Measurements from ENCODE around the gene ATP13A1.
"Not testable (repeated sequence)": the region's sequence is repeated elsewhere in the genome, so short reads cannot be mapped to it uniquely, and the experiment has no call there.

Gene ATP13A1

DNA sequence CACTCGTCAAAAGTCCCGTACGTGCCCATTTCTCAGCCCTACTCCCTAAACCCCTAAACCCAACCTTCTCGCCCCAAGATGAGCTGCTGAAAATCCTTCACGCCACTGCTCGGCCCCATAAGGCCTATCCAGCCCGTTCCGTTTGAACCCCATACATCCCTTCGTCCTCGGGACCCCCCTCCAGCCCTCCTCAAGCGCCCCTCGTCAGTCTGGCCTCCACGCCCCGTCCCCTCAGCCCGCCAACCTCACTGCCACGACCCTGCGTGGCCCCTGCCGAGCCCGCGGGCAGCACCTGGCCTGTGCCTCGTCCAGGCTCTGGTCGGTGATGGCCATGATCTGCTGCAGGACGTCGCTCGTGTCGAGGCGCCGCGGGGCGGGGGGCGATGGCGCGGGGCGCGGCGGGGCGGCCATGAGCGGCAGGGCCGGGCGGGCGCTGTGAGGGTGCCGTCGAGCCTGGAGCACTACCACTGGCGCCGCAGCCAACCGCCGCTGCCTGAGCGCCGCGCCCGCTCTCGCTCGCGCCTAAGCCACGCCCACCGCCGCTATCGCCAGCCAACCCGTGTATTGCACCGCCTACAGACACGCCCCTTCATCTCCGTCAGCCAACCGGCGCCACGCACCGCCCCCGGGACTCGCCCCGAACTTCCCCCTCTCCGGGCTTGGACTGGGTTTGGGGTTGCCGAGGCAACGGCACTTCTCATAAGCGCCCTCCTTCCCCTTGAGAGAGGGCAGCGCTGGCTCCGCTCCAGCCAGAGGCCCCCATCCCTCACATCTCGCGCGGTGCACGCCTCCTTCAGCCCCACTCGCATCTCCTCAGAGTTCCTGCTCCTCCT lies 45.0 kb downstream of the ATP13A1 start, which contains the start of gene PBX4:
Gene PBX4 (minus strand): TSS at position 469 of the 833 bp plus-strand sequence. CDS start 58 bp downstream, at position 411.
- DNase-seq, result peak; percentile 85

- DNase-seq, result no peak
These were observed 48.4 kb downstream of the ATP13A1 start for GRCh38 chr19:19615086-19615485.

- DNase-seq, result no peak
These were observed 50.0 kb downstream of the ATP13A1 start for GRCh38 chr19:19613506-19613905.

- DNase-seq, result no peak
These were observed 52.9 kb downstream of the ATP13A1 start for GRCh38 chr19:19610376-19611202.

DNA sequence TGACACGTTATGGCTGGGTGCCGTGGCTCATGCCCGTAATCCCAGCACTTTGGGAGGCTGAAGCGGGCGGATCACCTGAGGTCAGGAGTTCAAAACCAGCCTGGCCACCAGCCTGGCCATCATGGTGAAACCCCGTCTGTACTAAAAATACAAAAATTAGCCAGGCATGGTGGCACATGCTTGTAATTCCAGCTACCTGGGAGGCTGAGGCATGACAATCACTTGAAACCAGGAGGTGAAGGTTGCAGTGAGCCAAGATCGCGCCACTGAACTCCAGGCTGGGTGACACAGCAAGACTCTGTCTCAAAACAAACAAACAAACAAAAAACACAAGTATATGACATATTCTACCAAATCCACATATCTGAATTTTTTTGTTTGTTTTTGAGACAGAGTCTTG lies 56.8 kb downstream of the ATP13A1 start:
- DNase-seq, result not testable (repeated sequence)

- DNase-seq, result no peak
These were observed 57.5 kb downstream of the ATP13A1 start for GRCh38 chr19:19606021-19606420.

- no peak for DNase-seq
These were observed 60.7 kb downstream of the ATP13A1 start for GRCh38 chr19:19602713-19603324.

GRCh38 chr19:19602136-19602712 lies 61.3 kb downstream of the ATP13A1 start:
- DNase-seq, result no peak

DNA sequence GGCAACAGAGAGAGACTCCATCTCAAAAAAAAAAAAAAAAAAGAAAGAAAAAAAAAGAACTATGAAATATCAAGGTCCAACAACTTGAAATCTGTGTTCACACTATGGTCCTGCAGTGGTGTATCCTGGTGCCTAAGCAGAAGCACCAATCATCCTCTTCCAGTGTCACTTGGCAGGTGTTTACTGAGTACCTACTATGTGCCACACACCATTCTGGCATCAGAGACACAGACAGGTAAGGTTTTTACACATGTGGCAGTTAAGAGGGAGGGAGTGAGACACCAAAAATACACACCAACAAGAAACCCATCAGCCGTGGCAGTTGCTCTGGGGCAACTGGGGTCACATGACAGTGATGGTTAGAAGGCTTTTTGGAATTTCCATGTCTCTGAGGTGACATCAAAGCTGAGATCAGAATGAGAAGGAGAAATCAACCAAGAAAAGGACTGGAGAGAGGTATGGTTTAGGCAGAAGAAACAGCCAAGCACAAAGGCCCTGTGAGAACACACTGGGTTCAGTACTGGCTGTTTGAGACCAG lies 62.6 kb downstream of the ATP13A1 start:
- DNase-seq, result no peak

GRCh38 chr19:19598728-19599451 lies 64.6 kb downstream of the ATP13A1 start:
- not testable (repeated sequence) for DNase-seq

GRCh38 chr19:19597809-19598306 lies 65.6 kb downstream of the ATP13A1 start:
- no peak for DNase-seq
